ENCODE results near the gene TTLL11.

GRCh38 chr9:121942313-121942712 is 150.8 kb downstream of the TTLL11 start:
- TF ChIP-seq CTCF (IDR thresholded peaks at IDR 0.05 in 4 of 5, conservative IDR thresholded peaks at IDR 0.05 in 1 of 5) (no peak), POLR2A (IDR thresholded peaks at IDR 0.05) (no peak)
